ENCODE measurements around the gene ESR2.
A peak's percentile ranks its signal among the peaks of the same experiment; 100 is the strongest.

The ESR2 gene

DNA sequence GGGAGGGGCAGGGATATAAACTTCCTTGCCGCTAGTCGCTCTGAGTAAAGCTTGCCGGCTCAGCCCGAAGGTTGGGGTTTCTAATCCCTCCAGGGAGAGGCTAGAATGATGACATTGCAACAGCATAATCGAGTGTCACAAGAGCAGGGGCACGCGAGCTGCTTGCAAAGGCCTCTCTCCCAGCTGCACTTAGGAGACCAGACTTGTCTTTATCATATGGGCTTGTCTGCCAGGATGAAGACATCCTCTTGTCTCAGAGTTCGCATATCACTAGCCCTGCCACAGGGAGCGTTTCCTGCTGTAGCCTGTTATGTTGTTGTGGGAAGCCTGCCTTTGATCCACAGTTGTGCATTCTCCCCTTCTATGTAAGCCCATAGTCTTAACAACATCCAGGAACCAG lies 180.0 kb downstream of the ESR2 start:
- Histone ChIP-seq H4K8ac (ENCODE audit: low read depth, low read length) (no peak overlapping the region), H4K91ac (ENCODE audit: low read depth, low read length, poor library complexity) (no peak overlapping the region), H2AFZ (ENCODE audit: low read length) (no peak overlapping the region), H3K36me3 (replicated peaks in 1 of 2; ENCODE audit: control insufficient read depth in 2 of 2, insufficient read depth in 2 of 2, low read length in 2 of 2) (peaks cover 13 to 81% of the 10 kb centered on the region in 2 donors), H3K4me1 (ENCODE audit: control insufficient read depth in 2 of 2, insufficient read depth in 1 of 2, low read depth in 1 of 2, low read length in 2 of 2) (peaks cover 0 to 2% of the 10 kb centered on the region in 2 donors), H2BK120ac (ENCODE audit: low read depth, low read length) (no peak overlapping the region), H3K9ac (ENCODE audit: low read depth, low read length, poor library complexity) (no peak overlapping the region), H2BK5ac (ENCODE audit: low read length) (no peak overlapping the region), H2AK5ac (ENCODE audit: low read depth, low read length) (no peak overlapping the region), H2BK12ac (ENCODE audit: low read length) (no peak overlapping the region), H3K79me1 (ENCODE audit: low read depth, low read length) (no peaks in the 10 kb centered on the region), H3K4me3 (ENCODE audit: low read length in 2 of 2) (peak overlapping the region in 1 of 2 donors; percentile 6), H3K23ac (ENCODE audit: low read depth, low read length, poor library complexity) (peak overlapping the region; percentile 69), H3K4ac (ENCODE audit: low read length) (no peak overlapping the region), H3K18ac (ENCODE audit: low read length) (no peak overlapping the region), H2BK15ac (ENCODE audit: low read length) (no peak overlapping the region), H3K27me3 (ENCODE audit: control insufficient read depth in 3 of 3, insufficient read depth in 3 of 3, low read depth in 1 of 3, low read length in 3 of 3) (no peaks in the 10 kb centered on the region), H3K27ac (replicated peaks; ENCODE audit: low read length) (no peak overlapping the region), H3K14ac (ENCODE audit: low read length) (no peak overlapping the region), H3K4me2 (ENCODE audit: insufficient read depth, low read length, poor library complexity, severe bottlenecking) (no peak overlapping the region), H3K9me3 (replicated peaks in 1 of 2; ENCODE audit: control insufficient read depth in 2 of 2, insufficient read depth in 1 of 2, low read depth in 1 of 2, low read length in 2 of 2) (no peaks in the 10 kb centered on the region)
- WGBS, 2 donors (ENCODE audit: extremely low coverage in 2 of 2, insufficient read length in 2 of 2, insufficient replicate concordance in 1 of 2) = no CpG with 5 or more reads among the region's 9 CpGs
- DNase-seq (ENCODE audit: low spot score) = no peak

- peaks cover 0 to 2% of the 10 kb centered on the region in 2 donors for H3K4me1 ChIP-seq (ENCODE audit: control insufficient read depth in 2 of 2, insufficient read depth in 1 of 2, low read depth in 1 of 2, low read length in 2 of 2)
- H3K27me3 ChIP-seq (ENCODE audit: control insufficient read depth in 3 of 3, insufficient read depth in 3 of 3, low read depth in 1 of 3, low read length in 3 of 3) = no peaks in the 10 kb centered on the region
- no peak overlapping the region for H3K4ac ChIP-seq (ENCODE audit: low read length)
- no peak overlapping the region for H4K91ac ChIP-seq (ENCODE audit: low read depth, low read length, poor library complexity)
- no peak overlapping the region for H2BK12ac ChIP-seq (ENCODE audit: low read length)
- H2BK5ac ChIP-seq (ENCODE audit: low read length) = no peak overlapping the region
- H3K18ac ChIP-seq (ENCODE audit: low read length) = peak overlapping the region; percentile 18
- no peak overlapping the region for H3K27ac ChIP-seq (replicated peaks; ENCODE audit: low read length)
- no peak overlapping the region for H3K4me3 ChIP-seq (ENCODE audit: low read length in 2 of 2)
- no peak overlapping the region for H2BK120ac ChIP-seq (ENCODE audit: low read depth, low read length)
- no peak overlapping the region for H2BK15ac ChIP-seq (ENCODE audit: low read length)
- H3K14ac ChIP-seq (ENCODE audit: low read length) = no peak overlapping the region
- no peak for DNase-seq (ENCODE audit: low spot score)
- no peak overlapping the region for H4K8ac ChIP-seq (ENCODE audit: low read depth, low read length)
- no peak overlapping the region for H3K9ac ChIP-seq (ENCODE audit: low read depth, low read length, poor library complexity)
- no peaks in the 10 kb centered on the region for H3K9me3 ChIP-seq (replicated peaks in 1 of 2; ENCODE audit: control insufficient read depth in 2 of 2, insufficient read depth in 1 of 2, low read depth in 1 of 2, low read length in 2 of 2)
- H3K4me2 ChIP-seq (ENCODE audit: insufficient read depth, low read length, poor library complexity, severe bottlenecking) = no peak overlapping the region
- H3K23ac ChIP-seq (ENCODE audit: low read depth, low read length, poor library complexity) = no peak overlapping the region
- H3K36me3 ChIP-seq (replicated peaks in 1 of 2; ENCODE audit: control insufficient read depth in 2 of 2, insufficient read depth in 2 of 2, low read length in 2 of 2) = peaks cover 13 to 86% of the 10 kb centered on the region in 2 donors
- H2AFZ ChIP-seq (ENCODE audit: low read length) = no peak overlapping the region
- no CpG with 5 or more reads among the region's 17 CpGs for WGBS, 2 donors (ENCODE audit: extremely low coverage in 2 of 2, insufficient read length in 2 of 2, insufficient replicate concordance in 1 of 2)
- H3K79me1 ChIP-seq (ENCODE audit: low read depth, low read length) = no peaks in the 10 kb centered on the region
- H2AK5ac ChIP-seq (ENCODE audit: low read depth, low read length) = no peak overlapping the region
These were observed 181.1 kb downstream of the ESR2 start for GRCh38 chr14:64112867-64113678.

GRCh38 chr14:64110802-64111201 lies 183.4 kb downstream of the ESR2 start:
- Histone ChIP-seq H3K9me3 (replicated peaks in 1 of 2; ENCODE audit: control insufficient read depth in 2 of 2, insufficient read depth in 1 of 2, low read depth in 1 of 2, low read length in 2 of 2) (no peaks in the 10 kb centered on the region), H3K4ac (ENCODE audit: low read length) (no peak overlapping the region), H4K8ac (ENCODE audit: low read depth, low read length) (no peak overlapping the region), H3K9ac (ENCODE audit: low read depth, low read length, poor library complexity) (no peak overlapping the region), H2BK5ac (ENCODE audit: low read length) (no peak overlapping the region), H2AFZ (ENCODE audit: low read length) (no peak overlapping the region), H3K36me3 (replicated peaks in 1 of 2; ENCODE audit: control insufficient read depth in 2 of 2, insufficient read depth in 2 of 2, low read length in 2 of 2) (peaks cover 17 to 94% of the 10 kb centered on the region in 2 donors), H3K4me3 (ENCODE audit: low read length in 2 of 2) (no peak overlapping the region), H2BK12ac (ENCODE audit: low read length) (no peak overlapping the region), H3K23ac (ENCODE audit: low read depth, low read length, poor library complexity) (no peak overlapping the region), H2BK15ac (ENCODE audit: low read length) (no peak overlapping the region), H3K79me1 (ENCODE audit: low read depth, low read length) (no peaks in the 10 kb centered on the region), H3K4me2 (ENCODE audit: insufficient read depth, low read length, poor library complexity, severe bottlenecking) (no peak overlapping the region), H4K91ac (ENCODE audit: low read depth, low read length, poor library complexity) (no peak overlapping the region), H3K4me1 (ENCODE audit: control insufficient read depth in 2 of 2, insufficient read depth in 1 of 2, low read depth in 1 of 2, low read length in 2 of 2) (peaks cover 0 to 2% of the 10 kb centered on the region in 2 donors), H3K27me3 (ENCODE audit: control insufficient read depth in 3 of 3, insufficient read depth in 3 of 3, low read depth in 1 of 3, low read length in 3 of 3) (no peaks in the 10 kb centered on the region), H2BK120ac (ENCODE audit: low read depth, low read length) (no peak overlapping the region), H3K14ac (ENCODE audit: low read length) (no peak overlapping the region), H3K18ac (ENCODE audit: low read length) (no peak overlapping the region), H3K27ac (replicated peaks; ENCODE audit: low read length) (no peak overlapping the region), H2AK5ac (ENCODE audit: low read depth, low read length) (no peak overlapping the region)
- no peak for DNase-seq (ENCODE audit: low spot score)
- no CpG with 5 or more reads among the region's 1 CpG for WGBS, 2 donors (ENCODE audit: extremely low coverage in 2 of 2, insufficient read length in 2 of 2, insufficient replicate concordance in 1 of 2)

- H3K36me3 ChIP-seq (replicated peaks in 1 of 2; ENCODE audit: control insufficient read depth in 2 of 2, insufficient read depth in 2 of 2, low read length in 2 of 2) = peaks cover 14 to 94% of the 10 kb centered on the region in 2 donors
- no peak overlapping the region for H2BK5ac ChIP-seq (ENCODE audit: low read length)
- no CpG with 5 or more reads among the region's 1 CpG for WGBS, 2 donors (ENCODE audit: extremely low coverage in 2 of 2, insufficient read length in 2 of 2, insufficient replicate concordance in 1 of 2)
- no peak overlapping the region for H3K18ac ChIP-seq (ENCODE audit: low read length)
- H3K4ac ChIP-seq (ENCODE audit: low read length) = no peak overlapping the region
- H3K9ac ChIP-seq (ENCODE audit: low read depth, low read length, poor library complexity) = no peak overlapping the region
- no peak overlapping the region for H4K91ac ChIP-seq (ENCODE audit: low read depth, low read length, poor library complexity)
- H2AK5ac ChIP-seq (ENCODE audit: low read depth, low read length) = no peak overlapping the region
- no peak overlapping the region for H2AFZ ChIP-seq (ENCODE audit: low read length)
- H2BK15ac ChIP-seq (ENCODE audit: low read length) = no peak overlapping the region
- no peaks in the 10 kb centered on the region for H3K9me3 ChIP-seq (replicated peaks in 1 of 2; ENCODE audit: control insufficient read depth in 2 of 2, insufficient read depth in 1 of 2, low read depth in 1 of 2, low read length in 2 of 2)
- H2BK12ac ChIP-seq (ENCODE audit: low read length) = no peak overlapping the region
- no peaks in the 10 kb centered on the region for H3K79me1 ChIP-seq (ENCODE audit: low read depth, low read length)
- H3K27ac ChIP-seq (replicated peaks; ENCODE audit: low read length) = no peak overlapping the region
- H2BK120ac ChIP-seq (ENCODE audit: low read depth, low read length) = no peak overlapping the region
- no peaks in the 10 kb centered on the region for H3K27me3 ChIP-seq (ENCODE audit: control insufficient read depth in 3 of 3, insufficient read depth in 3 of 3, low read depth in 1 of 3, low read length in 3 of 3)
- no peak overlapping the region for H3K23ac ChIP-seq (ENCODE audit: low read depth, low read length, poor library complexity)
- H3K14ac ChIP-seq (ENCODE audit: low read length) = no peak overlapping the region
- H3K4me1 ChIP-seq (ENCODE audit: control insufficient read depth in 2 of 2, insufficient read depth in 1 of 2, low read depth in 1 of 2, low read length in 2 of 2) = peaks cover 0 to 2% of the 10 kb centered on the region in 2 donors
- DNase-seq (ENCODE audit: low spot score) = no peak
- no peak overlapping the region for H3K4me2 ChIP-seq (ENCODE audit: insufficient read depth, low read length, poor library complexity, severe bottlenecking)
- no peak overlapping the region for H4K8ac ChIP-seq (ENCODE audit: low read depth, low read length)
- H3K4me3 ChIP-seq (ENCODE audit: low read length in 2 of 2) = no peak overlapping the region
These were observed 184.2 kb downstream of the ESR2 start for GRCh38 chr14:64109819-64110554.

All from neuronal stem cell (in vitro differentiated cells).